ENCODE data around the gene LRP4.

GRCh38 chr11:46895821-46896220, 22.5 kb downstream of the LRP4 start:
- TF ChIP-seq CTCF (IDR thresholded peaks at IDR 0.05; ENCODE audit: low read length) (no peak), EZH2 (IDR thresholded peaks at IDR 0.05; ENCODE audit: borderline replicate concordance, low read length) (no peak)

Data from OCI-LY1 (cell line).